PFSK-1 (cell line): Measurements from ENCODE around the gene CTBP2.

Experiments used
- FOXP2 ChIP-seq: optimal IDR thresholded peaks from 2 replicates; pipeline ENCODE3; 2011; ENCODE audit warnings: borderline replicate concordance, control low read depth, inconsistent platforms; ENCODE audit not compliant: insufficient read depth; ENCODE audit errors: extremely low read length, extremely low read depth
- POLR2AphosphoS5 ChIP-seq: IDR thresholded peaks from 2 replicates; pipeline ENCODE4 v1.6.1; 2012; ENCODE audit warnings: low read depth, mild to moderate bottlenecking, control low read depth, low read length, moderate library complexity
- SIN3A ChIP-seq: IDR thresholded peaks from 2 replicates; pipeline ENCODE4 v1.6.1; 2012; ENCODE audit warnings: mild to moderate bottlenecking, low read length, moderate library complexity, borderline replicate concordance; ENCODE audit not compliant: insufficient read depth
- TAF1 ChIP-seq: IDR thresholded peaks from 2 replicates; pipeline ENCODE4 v1.6.1; 2012; ENCODE audit warnings: low read length, control low read depth, borderline replicate concordance; ENCODE audit not compliant: insufficient read depth
- TF ChIP-seq, protein P1 (sequence below), 2 experiments: IDR thresholded peaks; 2 replicates each; pipeline versions ENCODE4 v1.6.1 to v1.8.0; 2011 to 2012; ENCODE audit warnings: low read depth in 2 of 2, low read length in 2 of 2, control low read depth in 1 of 2, inconsistent platforms in 1 of 2, mild to moderate bottlenecking in 1 of 2, moderate library complexity in 1 of 2; ENCODE audit not compliant: insufficient read depth in 1 of 2

The CTBP2 gene

GRCh38 chr10:124957404-124957947, 202.9 kb downstream of the CTBP2 start:
- TF ChIP-seq, protein P1, sequence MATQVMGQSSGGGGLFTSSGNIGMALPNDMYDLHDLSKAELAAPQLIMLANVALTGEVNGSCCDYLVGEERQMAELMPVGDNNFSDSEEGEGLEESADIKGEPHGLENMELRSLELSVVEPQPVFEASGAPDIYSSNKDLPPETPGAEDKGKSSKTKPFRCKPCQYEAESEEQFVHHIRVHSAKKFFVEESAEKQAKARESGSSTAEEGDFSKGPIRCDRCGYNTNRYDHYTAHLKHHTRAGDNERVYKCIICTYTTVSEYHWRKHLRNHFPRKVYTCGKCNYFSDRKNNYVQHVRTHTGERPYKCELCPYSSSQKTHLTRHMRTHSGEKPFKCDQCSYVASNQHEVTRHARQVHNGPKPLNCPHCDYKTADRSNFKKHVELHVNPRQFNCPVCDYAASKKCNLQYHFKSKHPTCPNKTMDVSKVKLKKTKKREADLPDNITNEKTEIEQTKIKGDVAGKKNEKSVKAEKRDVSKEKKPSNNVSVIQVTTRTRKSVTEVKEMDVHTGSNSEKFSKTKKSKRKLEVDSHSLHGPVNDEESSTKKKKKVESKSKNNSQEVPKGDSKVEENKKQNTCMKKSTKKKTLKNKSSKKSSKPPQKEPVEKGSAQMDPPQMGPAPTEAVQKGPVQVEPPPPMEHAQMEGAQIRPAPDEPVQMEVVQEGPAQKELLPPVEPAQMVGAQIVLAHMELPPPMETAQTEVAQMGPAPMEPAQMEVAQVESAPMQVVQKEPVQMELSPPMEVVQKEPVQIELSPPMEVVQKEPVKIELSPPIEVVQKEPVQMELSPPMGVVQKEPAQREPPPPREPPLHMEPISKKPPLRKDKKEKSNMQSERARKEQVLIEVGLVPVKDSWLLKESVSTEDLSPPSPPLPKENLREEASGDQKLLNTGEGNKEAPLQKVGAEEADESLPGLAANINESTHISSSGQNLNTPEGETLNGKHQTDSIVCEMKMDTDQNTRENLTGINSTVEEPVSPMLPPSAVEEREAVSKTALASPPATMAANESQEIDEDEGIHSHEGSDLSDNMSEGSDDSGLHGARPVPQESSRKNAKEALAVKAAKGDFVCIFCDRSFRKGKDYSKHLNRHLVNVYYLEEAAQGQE (IDR thresholded peaks at IDR 0.05; ENCODE audit: insufficient read depth in 1 of 2, low read depth in 2 of 2, low read length in 2 of 2) = no peak
- no peak for TF ChIP-seq FOXP2
- TF ChIP-seq SIN3A = no peak
- no peak for TF ChIP-seq POLR2AphosphoS5
- no peak for TF ChIP-seq TAF1

- TF ChIP-seq SIN3A = no peak
- no peak for TF ChIP-seq FOXP2
- TF ChIP-seq, protein P1 (IDR thresholded peaks at IDR 0.05; ENCODE audit: insufficient read depth in 1 of 2, low read depth in 2 of 2, low read length in 2 of 2) = no peak
- TF ChIP-seq POLR2AphosphoS5 = no peak
- TF ChIP-seq TAF1 = no peak
Measured at GRCh38 chr10:124956764-124957163, 203.6 kb downstream of the CTBP2 start.

GRCh38 chr10:124955868-124956267, 204.5 kb downstream of the CTBP2 start:
- no peak for TF ChIP-seq POLR2AphosphoS5
- no peak for TF ChIP-seq FOXP2
- TF ChIP-seq, protein P1 (IDR thresholded peaks at IDR 0.05; ENCODE audit: insufficient read depth in 1 of 2, low read depth in 2 of 2, low read length in 2 of 2) = no peak
- TF ChIP-seq SIN3A = no peak
- TF ChIP-seq TAF1 = no peak

- TF ChIP-seq TAF1 (no peak), FOXP2 (no peak), POLR2AphosphoS5 (no peak), SIN3A (no peak)
- TF ChIP-seq, protein P1 (IDR thresholded peaks at IDR 0.05; ENCODE audit: insufficient read depth in 1 of 2, low read depth in 2 of 2, low read length in 2 of 2) = no peak
Measured at GRCh38 chr10:124955243-124955642, 205.1 kb downstream of the CTBP2 start.
